Loucy (cell line): ENCODE results near the gene CRELD1.

Source experiments
- H2AFZ ChIP-seq: fragments of 200-600 bp; sonication (generic); 2 replicates; pipeline ENCODE4 v1.6.0; 2016; ENCODE audit warnings: antibody characterized with exemption, mild to moderate bottlenecking, low read length, moderate library complexity
- H3F3A ChIP-seq: fragments of 200-600 bp; 2 replicates; pipeline ENCODE4 v1.6.0; 2016; ENCODE audit warnings: antibody characterized with exemption, low read depth, mild to moderate bottlenecking
- H3K27me3 ChIP-seq: fragments of 200-600 bp; sonication (generic); 2 replicates; pipeline ENCODE4 v1.6.1; 2014; ENCODE audit warnings: low read length, mild to moderate bottlenecking; ENCODE audit not compliant: insufficient read depth, poor library complexity, severe bottlenecking
- H3K36me3 ChIP-seq: fragments of 200-600 bp; sonication (generic); 2 replicates; pipeline ENCODE4 v1.6.1; 2016; ENCODE audit warnings: low read length; ENCODE audit not compliant: insufficient read depth
- H3K4me1 ChIP-seq: fragments of 200-600 bp; sonication (generic); 2 replicates; pipeline ENCODE4 v1.5.1; 2014; ENCODE audit warnings: low read length, mild to moderate bottlenecking; ENCODE audit not compliant: insufficient read depth, poor library complexity, severe bottlenecking
- H3K4me2 ChIP-seq: fragments of 200-600 bp; sonication (generic); 2 replicates; pipeline ENCODE4 v1.6.0; 2014; ENCODE audit warnings: antibody characterized with exemption, low read length, low read depth, mild to moderate bottlenecking; ENCODE audit not compliant: poor library complexity, severe bottlenecking
- H3K4me3 ChIP-seq: fragments of 200-600 bp; sonication (generic); 2 replicates; pipeline ENCODE4 v1.5.1; 2014; ENCODE audit warnings: low read length, mild to moderate bottlenecking, mixed read lengths; ENCODE audit not compliant: poor library complexity, severe bottlenecking
- H3K79me2 ChIP-seq: fragments of 200-600 bp; sonication (generic); 2 replicates; pipeline ENCODE4 v1.6.1; 2014; ENCODE audit warnings: low read length; ENCODE audit not compliant: insufficient read depth
- H3K9ac ChIP-seq: fragments of 200-600 bp; sonication (generic); 2 replicates; pipeline ENCODE4 v1.6.0; 2014; ENCODE audit warnings: mild to moderate bottlenecking, low read depth, low read length, moderate library complexity; ENCODE audit not compliant: poor library complexity, severe bottlenecking
- H3K9me2 ChIP-seq: fragments of 200-600 bp; sonication (generic); replicated peaks from 2 replicates; pipeline ENCODE4 v1.6.1; 2016; ENCODE audit warnings: low read depth, low read length, mixed read lengths
- H3K9me3 ChIP-seq: fragments of 200-600 bp; sonication (generic); 2 replicates; pipeline ENCODE4 v1.6.1; 2014; ENCODE audit warnings: mild to moderate bottlenecking, antibody characterized with exemption, low read length, low read depth; ENCODE audit not compliant: insufficient read depth
- H4K20me1 ChIP-seq: fragments of 200-600 bp; sonication (generic); 2 replicates; pipeline ENCODE4 v1.6.0; 2014; ENCODE audit warnings: antibody characterized with exemption, low read length, mild to moderate bottlenecking; ENCODE audit not compliant: insufficient read depth, poor library complexity, severe bottlenecking
- CTCF ChIP-seq: fragments of 200-600 bp; sonication (generic); conservative IDR thresholded peaks from 2 replicates; pipeline ENCODE4 v1.5.1; 2014; ENCODE audit warnings: mild to moderate bottlenecking, antibody characterized with exemption, low read length
- EZH2phosphoT487 ChIP-seq: fragments of 200-600 bp; IDR thresholded peaks from 2 replicates; pipeline ENCODE4 v1.6.1; 2018; ENCODE audit warnings: antibody characterized with exemption, mild to moderate bottlenecking, moderate library complexity, borderline replicate concordance

The CRELD1 gene

GRCh38 chr3:9994086-9994844, 60.6 kb downstream of the CRELD1 start:
- no peaks in the 10 kb centered on the region for H3K9me3 ChIP-seq
- peaks cover 2% of the 10 kb centered on the region for H4K20me1 ChIP-seq
- H3K27me3 ChIP-seq: no peaks in the 10 kb centered on the region
- no peak overlapping the region for H3K9ac ChIP-seq
- H2AFZ ChIP-seq: no peak overlapping the region
- H3K9me2 ChIP-seq: no peaks in the 10 kb centered on the region
- H3K36me3 ChIP-seq: peaks cover 11% of the 10 kb centered on the region
- H3K4me3 ChIP-seq: no peak overlapping the region
- H3K79me2 ChIP-seq: peaks cover 50% of the 10 kb centered on the region; the same call in 1 of the 2 replicates
- H3K4me1 ChIP-seq: peaks cover 3% of the 10 kb centered on the region
- no peak overlapping the region for H3K4me2 ChIP-seq
- no peak for TF ChIP-seq CTCF
- no peak for TF ChIP-seq EZH2phosphoT487
- H3F3A ChIP-seq: no peaks in the 10 kb centered on the region
